Measurements from ENCODE around the gene ECT2L.

DNA sequence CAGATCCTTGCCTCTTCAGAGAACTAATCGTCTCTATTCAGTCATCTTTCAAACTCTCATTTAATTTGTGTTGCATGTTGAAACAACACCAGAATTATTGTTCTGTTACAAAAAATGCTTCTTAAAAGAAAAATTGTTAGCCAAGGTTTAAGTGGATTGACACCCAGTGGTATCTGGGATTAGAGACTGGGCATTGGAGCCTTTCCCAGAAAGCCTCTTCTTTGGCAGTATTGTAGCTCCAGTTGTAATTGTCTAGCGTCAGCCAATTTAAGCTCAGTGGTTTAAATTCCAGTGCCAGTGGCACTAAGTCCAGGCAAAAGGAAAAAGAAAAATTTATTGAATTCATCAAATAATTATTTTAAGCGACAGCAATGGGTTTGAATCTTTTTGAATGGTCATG is 21.5 kb upstream of the ECT2L start:
- no peak for TF ChIP-seq EZH2 (IDR thresholded peaks at IDR 0.05; ENCODE audit: borderline replicate concordance, low read depth, low read length, poor library complexity, severe bottlenecking)
- TF ChIP-seq, protein P1, sequence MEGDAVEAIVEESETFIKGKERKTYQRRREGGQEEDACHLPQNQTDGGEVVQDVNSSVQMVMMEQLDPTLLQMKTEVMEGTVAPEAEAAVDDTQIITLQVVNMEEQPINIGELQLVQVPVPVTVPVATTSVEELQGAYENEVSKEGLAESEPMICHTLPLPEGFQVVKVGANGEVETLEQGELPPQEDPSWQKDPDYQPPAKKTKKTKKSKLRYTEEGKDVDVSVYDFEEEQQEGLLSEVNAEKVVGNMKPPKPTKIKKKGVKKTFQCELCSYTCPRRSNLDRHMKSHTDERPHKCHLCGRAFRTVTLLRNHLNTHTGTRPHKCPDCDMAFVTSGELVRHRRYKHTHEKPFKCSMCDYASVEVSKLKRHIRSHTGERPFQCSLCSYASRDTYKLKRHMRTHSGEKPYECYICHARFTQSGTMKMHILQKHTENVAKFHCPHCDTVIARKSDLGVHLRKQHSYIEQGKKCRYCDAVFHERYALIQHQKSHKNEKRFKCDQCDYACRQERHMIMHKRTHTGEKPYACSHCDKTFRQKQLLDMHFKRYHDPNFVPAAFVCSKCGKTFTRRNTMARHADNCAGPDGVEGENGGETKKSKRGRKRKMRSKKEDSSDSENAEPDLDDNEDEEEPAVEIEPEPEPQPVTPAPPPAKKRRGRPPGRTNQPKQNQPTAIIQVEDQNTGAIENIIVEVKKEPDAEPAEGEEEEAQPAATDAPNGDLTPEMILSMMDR (conservative IDR thresholded peaks at IDR 0.05; ENCODE audit: low read depth, low read length), result no peak
